ENCODE data around the gene PRPF40B. TPM values are rescaled to one million over a fixed set of nuclear protein-coding genes. Genes with fewer than 3 reads are reported as not detected.

PRPF40B gene
- total RNA-seq, 1 experiment from 2014 or later, result 6.5 TPM

GRCh38 chr12:49635656-49636055 lies 12.3 kb downstream of the PRPF40B start:
- H3K9me3 ChIP-seq (replicated peaks), result no peaks in the 10 kb centered on the region
- no peaks in the 10 kb centered on the region for H3K27me3 ChIP-seq (replicated peaks)
- peaks cover 2% of the 10 kb centered on the region; the same call in 1 of the 2 replicates for H3K36me3 ChIP-seq
- no peak for DNase-seq (ENCODE audit: low read depth in 1 of 2, low spot score in 2 of 2)
- H3K27ac ChIP-seq, result no peak overlapping the region
- no peak overlapping the region for H3K4me3 ChIP-seq
- H3K4me1 ChIP-seq (replicated peaks), result peaks cover 7% of the 10 kb centered on the region; the same call in 1 of the 2 replicates

- Histone ChIP-seq H3K4me1 (replicated peaks) (peaks cover 7% of the 10 kb centered on the region; the same call in 1 of the 2 replicates), H3K27ac (no peak overlapping the region), H3K27me3 (replicated peaks) (no peaks in the 10 kb centered on the region), H3K9me3 (replicated peaks) (no peaks in the 10 kb centered on the region), H3K4me3 (no peak overlapping the region), H3K36me3 (peaks cover 4% of the 10 kb centered on the region; the same call in 1 of the 2 replicates)
- DNase-seq (ENCODE audit: low read depth in 1 of 2, low spot score in 2 of 2), result no peak
These were observed 13.2 kb downstream of the PRPF40B start for GRCh38 chr12:49636574-49636973.

DNA sequence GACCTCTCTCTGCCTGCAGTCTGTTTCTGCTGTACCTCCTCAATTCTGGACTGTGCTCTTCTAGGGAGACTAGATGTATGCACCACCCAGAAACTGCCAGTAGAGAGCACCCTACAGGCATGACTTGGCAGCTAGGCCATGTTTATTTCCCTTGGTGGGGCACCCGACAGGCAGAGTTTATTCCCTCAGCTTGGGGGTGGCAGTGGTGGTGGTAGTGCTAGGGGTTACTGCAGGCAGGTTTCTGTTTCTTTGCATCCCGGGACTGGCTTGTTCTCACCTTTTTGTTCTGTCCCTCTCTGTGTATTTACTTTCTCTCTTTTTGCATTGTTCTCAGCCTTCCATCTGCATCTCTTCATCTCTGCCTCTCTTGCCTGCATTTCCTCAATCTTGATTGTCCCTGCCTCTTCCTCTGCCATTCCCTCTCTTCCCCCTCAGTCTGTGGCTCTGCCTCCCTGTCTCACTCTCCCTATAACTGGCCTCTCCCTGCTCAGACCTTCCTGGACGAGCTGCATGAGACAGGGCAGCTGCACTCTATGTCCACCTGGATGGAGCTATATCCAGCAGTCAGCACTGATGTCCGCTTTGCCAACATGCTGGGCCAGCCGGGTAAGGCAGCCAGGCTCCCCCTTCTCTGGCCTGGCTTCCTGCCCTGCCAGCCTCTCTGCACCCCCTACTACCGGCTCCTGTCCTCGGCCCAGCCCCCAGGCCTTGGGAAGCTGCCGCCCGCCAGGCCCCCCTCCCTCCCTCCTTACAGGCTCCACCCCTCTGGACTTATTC lies 13.8 kb downstream of the PRPF40B start:
- peak; percentile 40 to 61 for DNase-seq (ENCODE audit: low read depth in 1 of 2, low spot score in 2 of 2)
- Histone ChIP-seq H3K4me1 (replicated peaks) (peaks cover 7% of the 10 kb centered on the region; the same call in 1 of the 2 replicates), H3K9me3 (replicated peaks) (no peaks in the 10 kb centered on the region), H3K27me3 (replicated peaks) (no peaks in the 10 kb centered on the region), H3K36me3 (peaks cover 4% of the 10 kb centered on the region; the same call in 1 of the 2 replicates), H3K27ac (no peak overlapping the region), H3K4me3 (no peak overlapping the region)

DNA sequence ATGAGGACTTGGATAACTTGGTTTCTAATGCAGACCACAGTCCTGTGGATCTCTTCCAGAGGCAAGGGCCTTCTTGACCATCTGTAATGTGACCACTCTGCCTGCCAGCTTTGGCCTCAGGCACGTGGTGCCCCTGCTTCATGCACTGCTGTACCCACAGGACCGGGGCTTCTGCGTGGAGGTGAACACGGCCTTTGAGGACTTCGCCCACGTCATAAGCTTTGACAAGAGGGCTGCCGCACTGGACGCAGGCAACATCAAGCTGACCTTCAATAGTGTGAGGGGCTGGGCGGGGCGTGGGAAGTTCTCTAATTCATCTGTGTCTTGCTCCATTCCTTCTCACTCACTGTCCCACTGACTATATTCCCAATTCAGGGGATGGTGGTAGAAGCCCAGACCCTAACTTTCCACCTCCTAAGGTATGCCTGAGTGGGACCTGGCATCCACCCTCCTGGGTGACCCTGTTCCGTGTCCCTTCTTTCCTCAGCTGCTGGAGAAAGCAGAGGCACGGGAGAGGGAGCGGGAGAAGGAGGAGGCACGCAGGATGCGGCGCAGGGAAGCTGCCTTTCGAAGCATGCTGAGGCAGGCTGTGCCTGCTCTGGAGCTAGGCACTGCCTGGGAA lies 18.5 kb downstream of the PRPF40B start:
- Histone ChIP-seq H3K4me3 (no peak overlapping the region), H3K4me1 (replicated peaks) (peaks cover 7% of the 10 kb centered on the region), H3K27me3 (replicated peaks) (no peaks in the 10 kb centered on the region), H3K36me3 (peaks cover 42% of the 10 kb centered on the region), H3K9me3 (replicated peaks) (no peaks in the 10 kb centered on the region), H3K27ac (no peak overlapping the region)
- no peak for DNase-seq (ENCODE audit: low read depth in 1 of 2, low spot score in 2 of 2)

DNA sequence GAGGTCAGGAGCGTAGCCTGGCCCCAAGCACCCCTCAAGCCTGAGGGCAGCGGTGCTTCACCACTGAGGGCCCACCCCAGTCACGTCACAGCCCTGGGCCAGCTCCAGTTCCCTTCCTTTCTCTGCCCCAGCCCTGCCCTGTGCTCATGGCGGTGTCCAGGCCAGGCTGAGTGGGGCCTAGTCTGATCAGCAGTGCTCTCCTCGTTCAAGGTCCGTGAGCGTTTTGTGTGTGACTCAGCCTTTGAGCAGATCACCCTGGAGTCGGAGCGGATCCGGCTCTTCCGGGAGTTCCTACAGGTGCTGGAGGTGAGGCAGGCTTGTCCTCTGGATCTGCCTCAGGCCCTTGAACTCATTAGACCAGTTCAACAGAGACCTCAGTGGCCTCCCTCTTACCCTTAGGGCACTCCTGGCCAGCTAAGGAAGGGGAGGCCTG lies 19.0 kb downstream of the PRPF40B start:
- H3K4me3 ChIP-seq, result no peak overlapping the region
- no peak for DNase-seq (ENCODE audit: low read depth in 1 of 2, low spot score in 2 of 2)
- peaks cover 8% of the 10 kb centered on the region for H3K4me1 ChIP-seq (replicated peaks)
- H3K27me3 ChIP-seq (replicated peaks), result no peaks in the 10 kb centered on the region
- peaks cover 48% of the 10 kb centered on the region for H3K36me3 ChIP-seq
- H3K27ac ChIP-seq, result no peak overlapping the region
- no peaks in the 10 kb centered on the region for H3K9me3 ChIP-seq (replicated peaks)

- Histone ChIP-seq H3K27ac (no peak overlapping the region), H3K27me3 (replicated peaks) (no peaks in the 10 kb centered on the region), H3K4me3 (no peak overlapping the region), H3K9me3 (replicated peaks) (no peaks in the 10 kb centered on the region), H3K36me3 (peaks cover 52% of the 10 kb centered on the region), H3K4me1 (replicated peaks) (peaks cover 15% of the 10 kb centered on the region)
- DNase-seq (ENCODE audit: low read depth in 1 of 2, low spot score in 2 of 2), result no peak
These were observed 19.8 kb downstream of the PRPF40B start for GRCh38 chr12:49643135-49643534.

- Histone ChIP-seq H3K9me3 (replicated peaks) (no peaks in the 10 kb centered on the region), H3K4me1 (replicated peaks) (peaks cover 22% of the 10 kb centered on the region), H3K36me3 (peaks cover 61% of the 10 kb centered on the region), H3K27me3 (replicated peaks) (no peaks in the 10 kb centered on the region), H3K27ac (no peak overlapping the region), H3K4me3 (no peak overlapping the region)
- DNase-seq (ENCODE audit: low read depth in 1 of 2, low spot score in 2 of 2), result no peak
These were observed 20.7 kb downstream of the PRPF40B start for GRCh38 chr12:49643961-49644619.

DNA sequence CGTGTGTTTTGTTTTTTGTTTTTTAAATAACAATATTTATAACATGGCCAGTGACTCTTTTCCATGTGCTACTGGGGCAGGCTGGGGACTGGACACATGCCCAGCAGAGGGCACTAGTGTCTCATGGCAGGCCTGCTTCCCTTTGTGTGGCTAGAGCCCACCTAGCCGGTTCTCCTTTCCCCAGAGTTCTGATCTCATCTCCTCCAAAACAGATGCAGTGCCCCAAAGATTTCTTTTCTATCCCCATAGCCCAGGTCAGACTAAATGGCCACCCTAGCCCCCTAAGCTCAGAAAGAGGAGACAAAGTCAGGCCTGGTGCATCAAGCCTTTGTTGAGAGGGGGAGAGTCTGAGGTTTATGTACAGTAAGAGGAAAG lies 21.2 kb downstream of the PRPF40B start:
- DNase-seq (ENCODE audit: low read depth in 1 of 2, low spot score in 2 of 2), result peak; percentile 71 to 78
- Histone ChIP-seq H3K4me3 (no peak overlapping the region), H3K4me1 (replicated peaks) (peaks cover 22% of the 10 kb centered on the region), H3K27ac (no peak overlapping the region), H3K36me3 (peaks cover 66% of the 10 kb centered on the region), H3K9me3 (replicated peaks) (no peaks in the 10 kb centered on the region), H3K27me3 (replicated peaks) (no peaks in the 10 kb centered on the region)

- H3K36me3 ChIP-seq, result peaks cover 71% of the 10 kb centered on the region
- no peak overlapping the region for H3K27ac ChIP-seq
- H3K27me3 ChIP-seq (replicated peaks), result no peaks in the 10 kb centered on the region
These were observed 22.0 kb downstream of the PRPF40B start for GRCh38 chr12:49645146-49646039.

GRCh38 chr12:49646331-49646830 lies 23.0 kb downstream of the PRPF40B start:
- no peak for DNase-seq (ENCODE audit: low read depth in 1 of 2, low spot score in 2 of 2)
- Histone ChIP-seq H3K4me3 (no peak overlapping the region), H3K4me1 (replicated peaks) (peaks cover 22% of the 10 kb centered on the region), H3K27ac (no peak overlapping the region), H3K27me3 (replicated peaks) (no peaks in the 10 kb centered on the region), H3K9me3 (replicated peaks) (no peaks in the 10 kb centered on the region), H3K36me3 (peaks cover 74% of the 10 kb centered on the region)

More at GRCh38 chr12:49645146-49646039, 22.0 kb downstream of the PRPF40B start:
- DNase-seq (ENCODE audit: low read depth in 1 of 2, low spot score in 2 of 2), result no peak
- H3K9me3 ChIP-seq (replicated peaks), result no peaks in the 10 kb centered on the region
- peaks cover 22% of the 10 kb centered on the region for H3K4me1 ChIP-seq (replicated peaks)
- no peak overlapping the region for H3K4me3 ChIP-seq

- no peak overlapping the region for H3K4me3 ChIP-seq
- H3K9me3 ChIP-seq (replicated peaks), result no peaks in the 10 kb centered on the region
- peaks cover 22% of the 10 kb centered on the region for H3K4me1 ChIP-seq (replicated peaks)
- peaks cover 80% of the 10 kb centered on the region for H3K36me3 ChIP-seq
- DNase-seq (ENCODE audit: low read depth in 1 of 2, low spot score in 2 of 2), result no peak
- H3K27me3 ChIP-seq (replicated peaks), result no peaks in the 10 kb centered on the region
- no peak overlapping the region for H3K27ac ChIP-seq
These were observed 23.7 kb downstream of the PRPF40B start for GRCh38 chr12:49646871-49647654.

GRCh38 chr12:49647827-49648711 lies 24.7 kb downstream of the PRPF40B start:
- Histone ChIP-seq H3K36me3 (peaks cover 77% of the 10 kb centered on the region), H3K4me1 (replicated peaks) (peaks cover 22% of the 10 kb centered on the region), H3K9me3 (replicated peaks) (no peaks in the 10 kb centered on the region), H3K4me3 (no peak overlapping the region), H3K27me3 (replicated peaks) (no peaks in the 10 kb centered on the region), H3K27ac (0 out of 2 replicates have a peak overlapping the region, but pooled peaks have one; percentile 21)
- DNase-seq (ENCODE audit: low read depth in 1 of 2, low spot score in 2 of 2), result no peak
